DND-41 (cell line): Measurements from ENCODE around the gene DPPA4.

Experiments used
- ATAC-seq: fragments of 200-7000 bp; cut with Tn5 transposase; 3 replicates; pipeline ENCODE4 v1.9.1; 2021; ENCODE audit warnings: low read depth; ENCODE audit not compliant: insufficient read depth
- DNase-seq: peaks from one replicate; pipeline ENCODE4 v3.0.0-alpha.2; 2020
- H2AFZ ChIP-seq: 2 replicates; pipeline ENCODE4 v1.6.0; 2012; ENCODE audit warnings: low read depth, low read length
- H3K27ac ChIP-seq: 2 replicates; pipeline ENCODE4 v1.5.1; 2012; ENCODE audit warnings: low read length, inconsistent platforms
- H3K27me3 ChIP-seq: fragments of 200-600 bp; sonication (generic); 2 replicates; pipeline ENCODE4 v1.6.0; 2012; ENCODE audit warnings: low read length, mild to moderate bottlenecking, inconsistent platforms; ENCODE audit not compliant: insufficient read depth, poor library complexity
- H3K36me3 ChIP-seq: 2 replicates; pipeline ENCODE4 v1.5.1; 2012; ENCODE audit warnings: low read length, inconsistent platforms; ENCODE audit not compliant: insufficient read depth
- H3K4me1 ChIP-seq: 2 replicates; pipeline ENCODE4 v1.5.1; 2012; ENCODE audit warnings: mild to moderate bottlenecking, low read length; ENCODE audit not compliant: insufficient read depth
- H3K4me2 ChIP-seq: 2 replicates; pipeline ENCODE4 v1.6.0; 2012; ENCODE audit warnings: mild to moderate bottlenecking, moderate library complexity, low read length, inconsistent platforms; ENCODE audit not compliant: insufficient read depth
- H3K4me3 ChIP-seq, 2 experiments: fragments of 200-600 bp in 1 of 2; shearing (Covaris generic) in 1 of 2; 2 replicates each; pipeline ENCODE4 v1.5.1; 2012 to 2016; ENCODE audit warnings: inconsistent platforms in 2 of 2, low read length in 2 of 2, mild to moderate bottlenecking in 2 of 2, low read depth in 1 of 2, moderate library complexity in 1 of 2
- H3K79me2 ChIP-seq: 2 replicates; pipeline ENCODE4 v1.6.0; 2012; ENCODE audit warnings: low read length, inconsistent platforms; ENCODE audit not compliant: insufficient read depth
- H3K9ac ChIP-seq: 2 replicates; pipeline ENCODE4 v1.6.0; 2012; ENCODE audit warnings: low read depth, mild to moderate bottlenecking, inconsistent platforms, low read length, moderate library complexity
- H3K9me3 ChIP-seq: 2 replicates; pipeline ENCODE4 v1.5.1; 2012; ENCODE audit warnings: low read length, moderate library complexity, mild to moderate bottlenecking, inconsistent platforms; ENCODE audit not compliant: insufficient read depth, severe bottlenecking
- H4K20me1 ChIP-seq: 2 replicates; pipeline ENCODE4 v1.6.0; 2012; ENCODE audit warnings: low read length; ENCODE audit not compliant: insufficient read depth
- CTCF ChIP-seq: IDR thresholded peaks from 2 replicates; pipeline ENCODE4 v1.5.1; 2012; ENCODE audit warnings: borderline replicate concordance, low read length, moderate library complexity, mild to moderate bottlenecking; ENCODE audit not compliant: poor library complexity, severe bottlenecking; ENCODE audit errors: extremely low read depth
- EZH2 ChIP-seq: IDR thresholded peaks from 3 replicates; pipeline ENCODE4 v1.6.1; 2012; ENCODE audit warnings: borderline replicate concordance, low read depth, mild to moderate bottlenecking, moderate library complexity, low read length, inconsistent platforms; ENCODE audit not compliant: severe bottlenecking

Gene DPPA4

GRCh38 chr3:109337393-109337792 is at the start of gene DPPA4:
Gene DPPA4 (minus strand): TSS chr3:109337546. CDS start chr3:109337517, 29 bp downstream.
- H3K27me3 ChIP-seq, result no peaks in the 10 kb centered on the region
- H3K9ac ChIP-seq, result no peak within 1 kb of the TSS
- no peak for DNase-seq
- TF ChIP-seq EZH2 (no peak), CTCF (no peak)
- H4K20me1 ChIP-seq, result no peaks in the 10 kb centered on the region
- no peaks in the 10 kb centered on the region for H3K79me2 ChIP-seq
- no peaks in the 10 kb centered on the region for H3K9me3 ChIP-seq
- no peak within 1 kb of the TSS for H2AFZ ChIP-seq
- no peak within 1 kb of the TSS for H3K4me3 ChIP-seq
- H3K4me2 ChIP-seq, result no peak within 1 kb of the TSS
- H3K36me3 ChIP-seq, result no peaks in the 10 kb centered on the region
- H3K4me1 ChIP-seq, result no peaks in the 10 kb centered on the region
- ATAC-seq, result no peak
- H3K27ac ChIP-seq, result no peak within 1 kb of the TSS

GRCh38 chr3:109385442-109386318 is 48.3 kb upstream of the DPPA4 start:
- Histone ChIP-seq H3K36me3 (no peaks in the 10 kb centered on the region), H3K4me2 (no peak overlapping the region), H3K9me3 (no peaks in the 10 kb centered on the region), H3K79me2 (no peaks in the 10 kb centered on the region), H2AFZ (no peak overlapping the region; the same call in 1 of the 2 replicates), H3K4me1 (peaks cover 13% of the 10 kb centered on the region), H3K27ac (no peak overlapping the region), H3K4me3 (no peak overlapping the region), H3K9ac (no peak overlapping the region), H4K20me1 (no peaks in the 10 kb centered on the region), H3K27me3 (no peaks in the 10 kb centered on the region)
- DNase-seq (no peak), ATAC-seq (no peak)
- TF ChIP-seq CTCF (no peak), EZH2 (no peak)

- no peak overlapping the region for H3K4me2 ChIP-seq
- no peak overlapping the region for H3K9ac ChIP-seq
- no peaks in the 10 kb centered on the region for H3K79me2 ChIP-seq
- H4K20me1 ChIP-seq, result no peaks in the 10 kb centered on the region
- no peak overlapping the region for H2AFZ ChIP-seq
- H3K36me3 ChIP-seq, result no peaks in the 10 kb centered on the region
- peaks cover 13% of the 10 kb centered on the region for H3K4me1 ChIP-seq
- no peak overlapping the region for H3K4me3 ChIP-seq
- DNase-seq, result no peak
- no peak overlapping the region for H3K27ac ChIP-seq
- H3K27me3 ChIP-seq, result no peaks in the 10 kb centered on the region
- TF ChIP-seq EZH2 (no peak), CTCF (no peak)
- ATAC-seq, result no peak
- no peaks in the 10 kb centered on the region for H3K9me3 ChIP-seq
These were observed 46.8 kb upstream of the DPPA4 start for GRCh38 chr3:109384164-109384563.
